Measurements from ENCODE around the gene ZNF3.
A peak's percentile ranks its signal among the peaks of the same experiment; 100 is the strongest.

The ZNF3 gene

DNA sequence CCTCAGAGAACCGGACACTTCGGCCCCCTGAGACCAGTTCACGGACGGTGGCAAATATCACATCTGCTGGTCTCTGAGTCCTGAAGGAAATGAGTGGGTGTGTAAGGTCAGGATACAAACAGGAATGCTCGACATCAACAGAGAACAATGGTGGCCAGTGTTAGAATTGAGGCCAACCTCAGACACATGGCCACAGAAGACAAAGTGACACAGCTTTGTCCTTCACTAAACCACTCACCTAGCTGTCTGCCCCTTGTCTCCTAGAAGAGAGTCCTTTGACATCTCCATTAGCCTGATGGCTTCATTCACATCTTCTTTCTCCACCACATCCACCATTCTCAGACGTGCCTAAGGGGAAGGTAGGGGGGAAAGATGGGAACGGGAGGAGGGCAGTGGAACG, 11.5 kb upstream of the ZNF3 start:
- no peak for DNase-seq (ENCODE audit: low read depth)
- TF ChIP-seq, protein P1, sequence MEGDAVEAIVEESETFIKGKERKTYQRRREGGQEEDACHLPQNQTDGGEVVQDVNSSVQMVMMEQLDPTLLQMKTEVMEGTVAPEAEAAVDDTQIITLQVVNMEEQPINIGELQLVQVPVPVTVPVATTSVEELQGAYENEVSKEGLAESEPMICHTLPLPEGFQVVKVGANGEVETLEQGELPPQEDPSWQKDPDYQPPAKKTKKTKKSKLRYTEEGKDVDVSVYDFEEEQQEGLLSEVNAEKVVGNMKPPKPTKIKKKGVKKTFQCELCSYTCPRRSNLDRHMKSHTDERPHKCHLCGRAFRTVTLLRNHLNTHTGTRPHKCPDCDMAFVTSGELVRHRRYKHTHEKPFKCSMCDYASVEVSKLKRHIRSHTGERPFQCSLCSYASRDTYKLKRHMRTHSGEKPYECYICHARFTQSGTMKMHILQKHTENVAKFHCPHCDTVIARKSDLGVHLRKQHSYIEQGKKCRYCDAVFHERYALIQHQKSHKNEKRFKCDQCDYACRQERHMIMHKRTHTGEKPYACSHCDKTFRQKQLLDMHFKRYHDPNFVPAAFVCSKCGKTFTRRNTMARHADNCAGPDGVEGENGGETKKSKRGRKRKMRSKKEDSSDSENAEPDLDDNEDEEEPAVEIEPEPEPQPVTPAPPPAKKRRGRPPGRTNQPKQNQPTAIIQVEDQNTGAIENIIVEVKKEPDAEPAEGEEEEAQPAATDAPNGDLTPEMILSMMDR (IDR thresholded peaks at IDR 0.05; ENCODE audit: insufficient read depth, low read depth, low read length, missing control alignments): no peak
- no peak overlapping the region for H3K4me3 ChIP-seq (ENCODE audit: low read length)

DNA sequence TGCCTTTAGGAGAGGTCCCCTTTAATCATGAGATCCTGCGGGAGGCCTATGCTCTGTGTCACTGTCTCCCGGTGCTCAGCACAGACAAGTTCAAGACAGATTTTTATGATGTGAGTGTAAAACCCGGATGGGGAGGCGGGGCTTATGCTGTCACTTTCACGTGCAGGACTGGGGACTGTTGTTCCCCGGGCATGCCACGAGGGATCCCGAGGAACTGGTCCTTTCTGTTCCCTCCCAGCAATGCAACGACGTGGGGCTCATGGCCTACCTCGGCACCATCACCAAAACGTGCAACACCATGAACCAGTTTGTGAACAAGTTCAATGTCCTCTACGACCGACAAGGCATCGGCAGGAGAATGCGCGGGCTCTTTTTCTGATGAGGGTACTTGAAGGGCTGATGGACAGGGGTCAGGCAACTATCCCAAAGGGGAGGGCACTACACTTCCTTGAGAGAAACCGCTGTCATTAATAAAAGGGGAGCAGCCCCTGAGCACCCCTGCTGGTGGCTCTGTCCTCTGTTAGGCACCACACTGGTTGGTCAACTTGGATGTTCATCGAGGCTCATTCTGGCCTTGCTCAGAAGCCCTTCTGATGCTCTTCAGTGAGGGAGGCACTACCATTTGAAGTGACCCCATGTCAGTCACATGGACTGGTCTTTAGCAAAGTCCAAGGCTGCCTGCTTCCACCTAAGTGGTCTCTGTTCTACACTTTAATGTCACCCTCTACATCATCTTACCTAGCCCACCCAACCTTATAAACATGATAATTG, 10.1 kb upstream of the ZNF3 start:
- H3K4me3 ChIP-seq (ENCODE audit: low read length): no peak overlapping the region
- peak; percentile 48 for DNase-seq (ENCODE audit: low read depth)
- TF ChIP-seq, protein P1 (IDR thresholded peaks at IDR 0.05; ENCODE audit: insufficient read depth, low read depth, low read length, missing control alignments): peak; percentile 21

DNA sequence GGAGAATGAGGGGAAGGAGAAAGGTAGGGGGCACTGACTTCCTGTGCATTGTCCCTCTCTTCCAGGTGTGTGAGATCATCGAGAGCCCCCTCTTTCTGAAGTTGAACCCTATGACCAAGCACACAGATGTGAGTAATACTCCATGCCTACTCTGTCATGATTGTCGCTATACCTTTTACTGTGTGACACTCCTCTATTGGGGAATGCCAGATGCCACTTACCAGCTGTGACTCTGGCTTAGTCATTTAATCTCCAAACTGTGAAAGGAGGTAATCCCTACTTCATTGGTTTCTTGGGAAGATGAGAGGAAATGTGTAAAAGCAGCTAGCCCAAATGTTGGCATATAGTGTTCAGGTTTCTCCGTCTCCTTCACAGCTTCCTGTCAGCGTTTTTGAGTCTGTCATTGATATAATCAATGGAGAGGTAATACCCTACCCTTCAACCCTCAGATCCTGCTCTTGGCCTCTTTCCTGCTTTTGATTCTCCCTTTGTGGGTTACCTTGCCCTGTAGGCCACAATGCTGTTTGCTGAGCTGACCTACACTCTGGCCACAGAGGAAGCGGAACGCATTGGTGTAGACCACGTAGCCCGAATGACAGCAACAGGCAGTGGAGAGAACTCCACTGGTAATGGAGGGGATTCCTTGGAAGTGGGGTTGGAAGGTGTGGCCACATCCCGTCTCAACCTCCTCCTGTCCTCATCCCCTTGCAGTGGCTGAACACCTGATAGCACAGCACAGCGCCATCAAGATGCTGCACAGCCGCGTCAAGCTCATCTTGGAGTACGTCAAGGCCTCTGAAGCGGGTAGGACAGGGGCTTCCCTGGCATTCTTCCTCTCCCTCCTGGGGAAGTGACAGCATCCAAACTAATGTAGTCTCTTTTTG, 9.2 kb upstream of the ZNF3 start:
- TF ChIP-seq, protein P1 (IDR thresholded peaks at IDR 0.05; ENCODE audit: insufficient read depth, low read depth, low read length, missing control alignments): no peak
- DNase-seq (ENCODE audit: low read depth): no peak
- no peak overlapping the region for H3K4me3 ChIP-seq (ENCODE audit: low read length)

DNA sequence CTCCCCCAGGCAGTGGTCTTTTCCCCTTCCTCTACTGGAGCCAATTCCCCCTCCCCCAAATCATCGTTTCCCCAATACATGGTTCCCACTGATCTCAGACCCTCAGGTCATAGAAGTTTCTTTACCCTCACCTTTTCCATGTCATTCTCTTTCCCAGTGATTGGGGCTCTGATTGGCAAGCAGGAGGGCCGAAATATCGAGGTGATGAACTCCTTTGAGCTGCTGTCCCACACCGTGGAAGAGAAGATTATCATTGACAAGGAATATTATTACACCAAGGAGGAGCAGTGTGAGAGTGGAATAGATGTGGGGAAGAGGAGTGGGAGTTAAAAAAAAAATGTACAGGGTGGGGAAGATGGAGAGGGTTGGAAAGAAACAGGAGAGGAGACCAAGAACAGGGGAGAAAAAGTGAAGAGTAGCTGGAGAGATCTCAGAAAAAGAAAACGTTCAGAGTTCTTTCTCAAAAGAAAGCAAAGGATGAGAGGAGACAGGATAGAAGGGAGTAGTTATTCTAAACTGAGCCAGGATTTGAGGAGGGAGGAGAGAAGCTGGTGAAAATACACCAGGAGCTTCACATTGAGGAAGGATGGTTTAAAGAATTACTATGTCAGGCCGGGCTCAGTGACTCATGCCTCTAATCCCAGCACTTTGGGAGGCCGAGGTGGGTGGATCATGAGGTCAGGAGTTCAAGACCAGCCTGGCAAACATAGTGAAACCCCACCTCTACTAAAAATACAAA, 8.1 kb upstream of the ZNF3 start:
- peak; percentile 15 for DNase-seq (ENCODE audit: low read depth)
- peak overlapping the region; percentile 93 for H3K4me3 ChIP-seq (ENCODE audit: low read length)
- TF ChIP-seq, protein P1 (IDR thresholded peaks at IDR 0.05; ENCODE audit: insufficient read depth, low read depth, low read length, missing control alignments): no peak

DNA sequence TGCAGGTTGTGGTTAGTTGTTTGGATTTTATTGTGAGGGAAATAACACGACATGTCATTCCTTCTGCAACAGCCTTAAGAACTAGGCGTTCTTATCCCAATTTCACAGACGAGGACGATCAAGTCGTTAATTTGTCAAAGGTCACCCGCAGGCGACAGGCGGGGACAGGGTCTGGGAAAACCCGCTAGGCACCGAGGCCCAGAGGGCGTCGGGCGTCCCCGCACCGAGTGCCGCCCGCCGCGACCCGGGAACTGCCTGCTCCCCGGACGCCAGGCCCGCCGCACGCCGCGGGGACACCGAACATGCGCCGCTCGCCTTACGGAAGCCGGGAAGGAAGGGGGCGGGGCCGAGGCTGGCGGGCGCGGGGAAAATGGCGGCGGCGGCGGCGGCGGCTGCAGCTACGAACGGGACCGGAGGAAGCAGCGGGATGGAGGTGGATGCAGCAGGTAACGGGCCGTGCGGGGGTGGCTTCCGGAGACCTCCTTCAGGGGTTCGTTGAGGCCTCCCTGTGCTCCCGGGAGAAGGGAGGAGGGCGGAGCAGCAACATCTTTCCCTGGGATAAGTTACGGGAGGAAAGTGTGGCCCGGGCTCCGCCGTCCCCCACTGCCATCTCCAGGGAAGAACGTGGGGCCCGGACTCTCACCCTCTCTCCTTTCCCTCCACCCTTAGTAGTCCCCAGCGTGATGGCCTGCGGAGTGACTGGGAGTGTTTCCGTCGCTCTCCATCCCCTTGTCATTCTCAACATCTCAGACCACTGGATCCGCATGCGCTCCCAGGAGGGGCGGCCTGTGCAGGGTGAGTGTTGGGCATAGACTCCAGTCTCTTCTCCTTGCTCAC, 7.3 kb upstream of the ZNF3 start, which contains the start of gene COPS6:
COPS6 (plus strand) TSS at position 349 of the 837 bp plus-strand sequence; CDS start at position 371, 22 bp downstream.
- DNase-seq (ENCODE audit: low read depth): peak; percentile 82
- TF ChIP-seq, protein P1 (IDR thresholded peaks at IDR 0.05; ENCODE audit: insufficient read depth, low read depth, low read length, missing control alignments): no peak
- peak within 1 kb of the TSS; percentile 93 for H3K4me3 ChIP-seq (ENCODE audit: low read length)

DNA sequence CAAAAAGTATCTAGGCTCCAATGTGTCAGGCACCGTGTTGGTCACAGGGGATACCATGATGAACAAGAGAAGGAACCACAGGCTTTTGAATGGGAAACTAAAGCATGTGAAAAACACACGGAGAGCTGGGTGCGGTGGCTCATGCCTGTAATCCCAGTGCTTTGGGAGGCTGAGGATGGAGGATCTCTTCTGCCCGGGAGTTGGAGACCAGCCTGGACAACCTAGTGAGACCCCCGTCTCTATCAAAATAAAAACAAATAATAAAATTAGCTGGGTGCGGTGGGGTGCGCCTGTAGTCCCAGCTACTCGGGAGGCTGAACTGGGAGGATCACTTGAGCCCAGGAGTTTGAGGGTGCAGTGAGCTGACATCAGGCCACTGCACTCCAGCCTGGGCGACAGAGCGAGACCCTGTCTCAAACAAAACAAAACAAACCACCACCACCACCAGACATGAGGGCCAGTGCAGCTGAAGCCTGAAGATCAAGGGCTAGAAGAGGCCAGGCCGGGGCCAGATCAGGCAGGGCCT, 6.6 kb upstream of the ZNF3 start:
- DNase-seq (ENCODE audit: low read depth): no peak
- TF ChIP-seq, protein P1 (IDR thresholded peaks at IDR 0.05; ENCODE audit: insufficient read depth, low read depth, low read length, missing control alignments): no peak
- peak overlapping the region; percentile 93 for H3K4me3 ChIP-seq (ENCODE audit: low read length)
